Measurements from ENCODE around the gene GRB2. TPM values are rescaled to one million over a fixed set of nuclear protein-coding genes. Genes with fewer than 3 reads are reported as not detected.

GRB2 gene
- total RNA-seq, 4 donors from 2014 or later: 64.8 to 120 (median 98.3) TPM

DNA sequence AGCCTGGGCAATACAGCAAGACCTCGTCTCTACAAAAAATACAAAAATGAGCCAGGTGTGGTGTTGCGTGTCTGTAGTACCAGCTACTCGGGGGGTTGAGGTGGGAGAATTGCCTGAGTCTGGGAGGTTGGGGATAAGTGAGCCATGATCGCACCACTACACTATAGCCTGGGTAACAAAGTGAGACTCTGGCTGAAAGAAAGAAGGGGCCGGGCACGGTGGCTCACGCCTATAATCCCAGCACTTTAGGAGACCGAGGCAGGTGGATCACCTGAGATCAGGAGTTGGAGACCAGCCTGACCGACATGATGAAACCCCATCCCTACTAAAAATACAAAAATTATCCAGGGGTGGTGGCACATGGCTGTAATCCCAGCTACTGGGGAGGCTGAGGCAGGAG lies 10.5 kb upstream of the GRB2 start:
- TF ChIP-seq, protein P1, sequence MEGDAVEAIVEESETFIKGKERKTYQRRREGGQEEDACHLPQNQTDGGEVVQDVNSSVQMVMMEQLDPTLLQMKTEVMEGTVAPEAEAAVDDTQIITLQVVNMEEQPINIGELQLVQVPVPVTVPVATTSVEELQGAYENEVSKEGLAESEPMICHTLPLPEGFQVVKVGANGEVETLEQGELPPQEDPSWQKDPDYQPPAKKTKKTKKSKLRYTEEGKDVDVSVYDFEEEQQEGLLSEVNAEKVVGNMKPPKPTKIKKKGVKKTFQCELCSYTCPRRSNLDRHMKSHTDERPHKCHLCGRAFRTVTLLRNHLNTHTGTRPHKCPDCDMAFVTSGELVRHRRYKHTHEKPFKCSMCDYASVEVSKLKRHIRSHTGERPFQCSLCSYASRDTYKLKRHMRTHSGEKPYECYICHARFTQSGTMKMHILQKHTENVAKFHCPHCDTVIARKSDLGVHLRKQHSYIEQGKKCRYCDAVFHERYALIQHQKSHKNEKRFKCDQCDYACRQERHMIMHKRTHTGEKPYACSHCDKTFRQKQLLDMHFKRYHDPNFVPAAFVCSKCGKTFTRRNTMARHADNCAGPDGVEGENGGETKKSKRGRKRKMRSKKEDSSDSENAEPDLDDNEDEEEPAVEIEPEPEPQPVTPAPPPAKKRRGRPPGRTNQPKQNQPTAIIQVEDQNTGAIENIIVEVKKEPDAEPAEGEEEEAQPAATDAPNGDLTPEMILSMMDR (IDR thresholded peaks at IDR 0.05): no peak
- no peak for TF ChIP-seq POLR2A (IDR thresholded peaks at IDR 0.05)
- H3K27ac ChIP-seq: no peak overlapping the region
- H3K9me3 ChIP-seq: no peaks in the 10 kb centered on the region
- no peak for DNase-seq
- no peaks in the 10 kb centered on the region for H3K36me3 ChIP-seq
- peaks cover 0 to 16% (median 0%) of the 10 kb centered on the region in 4 donors for H3K4me1 ChIP-seq
- no peaks in the 10 kb centered on the region for H3K27me3 ChIP-seq
- H3K4me3 ChIP-seq: no peak overlapping the region

DNA sequence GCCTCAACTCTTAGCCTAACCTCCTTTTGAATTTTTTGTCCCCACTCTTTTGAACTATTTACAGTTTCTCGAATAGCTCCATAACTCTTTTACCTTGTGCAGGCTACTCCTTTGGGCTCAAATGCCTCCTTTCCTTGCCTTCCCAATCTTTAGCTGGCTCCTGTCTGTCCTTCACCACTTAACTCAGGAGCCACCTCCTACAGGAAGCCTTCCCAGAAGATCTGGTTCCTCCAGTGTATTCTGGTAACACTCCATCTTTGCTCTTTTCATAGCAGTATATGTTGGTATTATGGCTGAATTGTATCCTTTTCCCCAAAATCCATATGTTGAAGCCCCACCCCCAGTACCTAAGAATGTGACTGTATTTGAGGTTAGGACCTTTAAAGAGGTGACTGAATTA lies 9.0 kb upstream of the GRB2 start:
- no peak for TF ChIP-seq POLR2A (IDR thresholded peaks at IDR 0.05)
- TF ChIP-seq, protein P1 (IDR thresholded peaks at IDR 0.05): no peak
- H3K4me3 ChIP-seq: no peak overlapping the region
- no peaks in the 10 kb centered on the region for H3K27me3 ChIP-seq
- no peaks in the 10 kb centered on the region for H3K36me3 ChIP-seq
- H3K4me1 ChIP-seq: peaks cover 0 to 16% (median 0%) of the 10 kb centered on the region in 4 donors
- H3K27ac ChIP-seq: no peak overlapping the region
- no peaks in the 10 kb centered on the region for H3K9me3 ChIP-seq
- no peak for DNase-seq

DNA sequence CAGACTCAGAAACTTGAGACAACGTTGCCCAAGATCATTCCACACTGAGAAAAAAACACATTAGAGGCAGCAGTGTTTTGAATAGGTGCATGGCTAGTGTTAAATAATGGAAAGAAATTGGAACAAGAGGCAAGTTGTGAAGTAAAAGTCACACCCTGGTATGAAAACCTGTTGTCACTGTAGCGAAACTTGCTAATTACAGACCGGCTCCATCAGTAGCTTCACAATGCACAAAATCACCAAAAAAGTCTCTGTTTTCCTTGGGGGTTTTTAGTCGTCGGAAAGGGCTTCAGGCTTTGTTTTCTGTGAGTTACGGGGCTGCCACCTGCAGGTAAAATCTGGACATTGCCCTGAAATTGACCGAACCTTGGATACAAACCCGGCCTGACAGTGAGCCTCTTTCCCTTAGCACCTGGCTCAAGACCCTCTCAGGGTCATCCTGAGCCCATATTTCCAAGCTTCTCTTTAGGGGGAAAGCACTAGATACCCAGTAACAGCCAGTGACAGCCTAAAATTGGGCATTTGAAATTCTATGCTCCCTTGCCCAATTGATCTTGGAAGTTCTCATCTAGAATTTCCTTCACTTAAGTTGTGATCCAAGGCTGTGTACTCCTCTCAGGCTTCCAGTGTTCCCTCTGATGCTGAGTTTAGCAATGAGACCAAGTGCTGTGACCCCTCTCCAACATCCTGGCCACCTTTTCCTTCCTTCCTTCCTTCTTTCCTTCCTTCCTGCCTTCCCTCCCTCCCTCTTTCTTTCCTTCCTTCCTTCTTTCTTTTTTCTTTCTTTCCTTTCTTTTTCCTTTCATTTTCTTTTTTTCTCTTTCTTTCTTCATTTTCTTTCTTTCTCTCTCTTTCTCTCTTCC lies 7.2 kb upstream of the GRB2 start:
- Histone ChIP-seq H3K4me3 (peak overlapping the region in 2 of 4 donors; percentile 21 to 24), H3K4me1 (peaks cover 0 to 6% (median 0%) of the 10 kb centered on the region in 4 donors), H3K36me3 (no peaks in the 10 kb centered on the region), H3K27ac (no peak overlapping the region), H3K27me3 (no peaks in the 10 kb centered on the region), H3K9me3 (no peaks in the 10 kb centered on the region)
- no peak for TF ChIP-seq POLR2A (IDR thresholded peaks at IDR 0.05)
- TF ChIP-seq, protein P1 (IDR thresholded peaks at IDR 0.05): peak; percentile 81 to 93 (median 87)
- DNase-seq: peak; percentile 60 to 89 (median 78)

DNA sequence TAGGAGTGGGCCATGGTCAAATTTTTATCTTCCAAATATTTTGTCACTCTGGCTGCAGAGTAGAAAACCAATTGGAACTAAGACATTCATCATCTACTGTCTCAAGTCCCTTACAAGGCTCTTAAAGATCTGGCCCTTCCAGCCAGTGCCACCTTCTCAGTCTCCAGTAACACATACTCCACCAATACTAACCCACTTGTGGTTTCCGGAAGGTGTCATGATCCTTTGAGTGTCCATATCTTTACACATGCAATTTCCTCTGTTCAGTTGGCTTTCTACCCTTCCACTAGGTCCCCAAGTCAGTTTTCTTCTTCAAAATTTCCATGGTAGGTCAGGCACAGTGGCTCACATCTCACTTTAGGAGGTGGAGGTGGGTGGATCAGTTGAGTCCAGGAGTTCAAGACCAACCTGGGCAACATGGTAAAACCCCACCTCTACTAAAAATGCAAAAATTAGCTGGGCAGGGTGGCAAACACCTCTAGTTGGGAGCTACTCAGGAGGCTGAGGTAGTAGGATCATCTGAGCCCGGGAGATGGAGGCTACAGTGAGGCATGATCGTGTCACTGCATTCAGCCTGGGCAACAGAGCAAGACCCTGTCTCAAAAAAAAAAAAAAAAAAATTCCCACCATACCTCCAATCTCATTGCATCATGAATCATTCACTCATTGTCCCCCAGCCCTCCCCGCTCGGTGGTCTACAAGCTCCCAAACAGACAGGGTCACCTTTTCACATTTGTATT lies 6.0 kb upstream of the GRB2 start:
- no peak overlapping the region for H3K4me3 ChIP-seq
- peaks cover 0 to 5% (median under 1%) of the 10 kb centered on the region in 4 donors for H3K4me1 ChIP-seq
- no peaks in the 10 kb centered on the region for H3K9me3 ChIP-seq
- no peak overlapping the region for H3K27ac ChIP-seq
- no peak for DNase-seq
- no peaks in the 10 kb centered on the region for H3K27me3 ChIP-seq
- TF ChIP-seq, protein P1 (IDR thresholded peaks at IDR 0.05): no peak
- TF ChIP-seq POLR2A (IDR thresholded peaks at IDR 0.05): no peak
- H3K36me3 ChIP-seq: no peaks in the 10 kb centered on the region

DNA sequence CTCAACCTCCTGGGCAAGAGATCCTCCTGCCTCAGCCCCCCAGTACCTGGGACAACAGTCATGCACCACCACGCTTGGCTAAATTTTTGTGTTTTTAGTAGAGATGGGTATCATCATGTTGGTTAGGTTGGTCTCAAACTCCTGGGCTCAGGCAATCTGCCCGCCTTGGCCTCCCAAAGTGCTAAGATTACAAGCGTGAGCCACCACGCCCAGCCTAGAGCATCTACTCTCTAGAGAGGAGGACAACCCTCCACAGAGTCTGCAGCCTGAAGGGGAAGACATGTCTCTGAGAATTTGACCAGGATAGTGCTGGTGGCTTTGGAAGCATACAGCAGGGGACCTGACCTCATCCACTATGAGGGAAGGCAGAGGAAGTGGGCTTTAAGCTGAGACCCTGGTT lies 4.7 kb upstream of the GRB2 start:
- Histone ChIP-seq H3K4me1 (peaks cover 0 to 9% (median 2%) of the 10 kb centered on the region in 4 donors), H3K36me3 (no peaks in the 10 kb centered on the region), H3K4me3 (no peak overlapping the region), H3K27ac (no peak overlapping the region), H3K9me3 (no peaks in the 10 kb centered on the region), H3K27me3 (no peaks in the 10 kb centered on the region)
- TF ChIP-seq, protein P1 (IDR thresholded peaks at IDR 0.05): no peak
- no peak for TF ChIP-seq POLR2A (IDR thresholded peaks at IDR 0.05)
- peak in 1 of 3 donors; percentile 11 for DNase-seq

Data from Peyer's patch (tissue), 4 donors.